Activated CD8-positive, alpha-beta memory T cell treated with anti-CD3 and anti-CD28 coated beads for 48 hours (primary cell): ENCODE results near the gene VPS50.

Experiments
- DNase-seq, 3 experiments: peaks; one replicate each; pipeline ENCODE4 v3.0.0-alpha.2; 2020; ENCODE audit warnings: low read depth in 2 of 3, low spot score in 2 of 3

The VPS50 gene

DNA sequence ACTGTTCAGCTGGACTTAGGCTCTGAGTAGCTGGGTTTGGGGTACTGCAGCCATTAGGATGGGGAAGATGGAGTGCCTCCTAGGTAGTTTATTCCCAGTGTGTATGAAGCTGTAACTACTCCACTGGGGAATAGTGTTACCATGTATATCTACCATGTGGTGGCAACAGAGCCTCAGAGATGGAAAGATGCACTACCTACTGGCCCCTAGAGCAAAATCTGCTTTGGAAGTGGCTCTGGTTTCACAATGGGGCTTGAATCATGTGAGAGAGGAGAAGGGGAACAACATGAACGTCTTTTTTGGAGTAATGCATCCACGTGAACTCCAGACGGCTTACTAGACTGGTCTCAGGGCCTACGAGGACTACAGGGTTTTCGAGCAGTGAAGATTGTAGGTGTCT, 175.1 kb downstream of the VPS50 start:
- no peak for DNase-seq

DNA sequence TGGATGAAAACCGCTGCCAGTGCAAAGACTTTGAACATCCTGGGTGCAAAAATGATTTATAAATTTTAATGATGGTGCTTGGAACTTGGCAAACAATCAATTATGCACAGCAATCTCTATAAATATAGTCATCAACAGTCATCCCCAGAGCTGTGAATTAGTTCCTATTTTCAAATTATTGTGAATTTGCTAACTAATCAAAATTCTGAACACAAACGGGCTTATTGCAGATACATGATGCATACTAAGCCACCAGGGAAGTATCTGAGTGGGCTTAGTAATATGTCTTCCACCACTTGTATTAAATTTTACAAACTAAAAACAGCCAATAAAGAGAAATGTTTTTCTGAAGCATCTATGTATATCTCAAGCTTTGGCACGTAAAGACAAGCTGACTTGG, 177.2 kb downstream of the VPS50 start:
- DNase-seq, result no peak
